KMS-11 (cell line): ENCODE data around the gene HDAC4.

Experiments
- H2AFZ ChIP-seq: fragments of 200-600 bp; sonication (generic); 2 replicates; pipeline ENCODE4 v1.6.1; 2016; ENCODE audit warnings: antibody characterized with exemption, mixed run types, low read depth
- H3K27ac ChIP-seq: fragments of 200-600 bp; sonication (generic); 2 replicates; pipeline ENCODE4 v1.6.1; 2016; ENCODE audit warnings: mild to moderate bottlenecking, mixed run types
- H3K27me3 ChIP-seq: fragments of 200-600 bp; sonication (generic); 2 replicates; pipeline ENCODE4 v1.6.1; 2017; ENCODE audit warnings: mild to moderate bottlenecking, low read depth, mixed run types, moderate library complexity; ENCODE audit not compliant: insufficient read depth
- H3K36me3 ChIP-seq: fragments of 200-600 bp; sonication (generic); 2 replicates; pipeline ENCODE4 v1.6.1; 2017; ENCODE audit warnings: mild to moderate bottlenecking, mixed run types; ENCODE audit not compliant: insufficient read depth
- H3K4me1 ChIP-seq: fragments of 200-600 bp; sonication (generic); 2 replicates; pipeline ENCODE4 v1.6.1; 2016; ENCODE audit warnings: mild to moderate bottlenecking, low read depth, mixed run types; ENCODE audit not compliant: poor library complexity, severe bottlenecking
- H3K4me2 ChIP-seq: fragments of 200-600 bp; sonication (generic); 2 replicates; pipeline ENCODE4 v1.7.0; 2016; ENCODE audit warnings: mild to moderate bottlenecking, mixed run types
- H3K4me3 ChIP-seq: fragments of 200-600 bp; sonication (generic); IDR thresholded peaks from 2 replicates; pipeline ENCODE4 v1.6.1; 2017; ENCODE audit warnings: low read depth, low read length, mixed read lengths; ENCODE audit not compliant: insufficient read depth
- H3K79me2 ChIP-seq: fragments of 200-600 bp; sonication (generic); 2 replicates; pipeline ENCODE4 v1.6.1; 2016; ENCODE audit warnings: low read depth, mixed run types; ENCODE audit not compliant: insufficient read depth
- H3K9ac ChIP-seq: fragments of 200-600 bp; sonication (generic); 2 replicates; pipeline ENCODE4 v1.6.1; 2016; ENCODE audit warnings: mild to moderate bottlenecking, mixed run types
- H4K20me1 ChIP-seq: fragments of 200-600 bp; sonication (generic); 2 replicates; pipeline ENCODE4 v1.6.1; 2016; ENCODE audit warnings: mild to moderate bottlenecking, mixed run types; ENCODE audit not compliant: insufficient read depth
- CTCF ChIP-seq: fragments of 200-600 bp; sonication (generic); conservative IDR thresholded peaks from 2 replicates; pipeline ENCODE4 v1.6.1; 2017; ENCODE audit warnings: low read depth, mild to moderate bottlenecking, antibody characterized with exemption, low read length, moderate library complexity, mixed read lengths

The HDAC4 gene

GRCh38 chr2:239000089-239000488 is 400.7 kb downstream of the HDAC4 start:
- H3K4me1 ChIP-seq: no peaks in the 10 kb centered on the region
- no peaks in the 10 kb centered on the region for H3K79me2 ChIP-seq
- no peak overlapping the region for H2AFZ ChIP-seq

GRCh38 chr2:238999291-238999741 is 401.5 kb downstream of the HDAC4 start:
- no peak overlapping the region for H2AFZ ChIP-seq

More at GRCh38 chr2:239000089-239000488, 400.7 kb downstream of the HDAC4 start:
- no peak overlapping the region for H3K9ac ChIP-seq
- no peaks in the 10 kb centered on the region for H3K36me3 ChIP-seq
- no peak overlapping the region for H3K4me2 ChIP-seq
- no peak overlapping the region for H3K4me3 ChIP-seq
- H3K27ac ChIP-seq: no peak overlapping the region
- no peaks in the 10 kb centered on the region for H4K20me1 ChIP-seq
- TF ChIP-seq CTCF: no peak
- peaks cover 15% of the 10 kb centered on the region; the same call in 1 of the 2 replicates for H3K27me3 ChIP-seq

GRCh38 chr2:238998801-238999200 is 402.0 kb downstream of the HDAC4 start:
- H3K4me2 ChIP-seq: no peak overlapping the region
- no peak overlapping the region for H3K4me3 ChIP-seq
- no peaks in the 10 kb centered on the region for H3K4me1 ChIP-seq
- no peaks in the 10 kb centered on the region for H3K36me3 ChIP-seq
- H3K9ac ChIP-seq: no peak overlapping the region
- no peak overlapping the region for H3K27ac ChIP-seq
- no peaks in the 10 kb centered on the region for H4K20me1 ChIP-seq
- TF ChIP-seq CTCF: no peak
- H2AFZ ChIP-seq: no peak overlapping the region
- H3K27me3 ChIP-seq: peaks cover 7% of the 10 kb centered on the region; the same call in 1 of the 2 replicates
- H3K79me2 ChIP-seq: no peaks in the 10 kb centered on the region

More at GRCh38 chr2:238999291-238999741, 401.5 kb downstream of the HDAC4 start:
- no peak overlapping the region for H3K4me2 ChIP-seq
- no peaks in the 10 kb centered on the region for H4K20me1 ChIP-seq
- no peaks in the 10 kb centered on the region for H3K36me3 ChIP-seq
- peaks cover 11% of the 10 kb centered on the region; the same call in 1 of the 2 replicates for H3K27me3 ChIP-seq
- no peak overlapping the region for H3K4me3 ChIP-seq
- H3K79me2 ChIP-seq: no peaks in the 10 kb centered on the region
- H3K9ac ChIP-seq: no peak overlapping the region
- H3K27ac ChIP-seq: no peak overlapping the region
- no peaks in the 10 kb centered on the region for H3K4me1 ChIP-seq
- TF ChIP-seq CTCF: no peak
